ENCODE data around the gene GPR146. TPM values are rescaled to one million over a fixed set of nuclear protein-coding genes. Genes with fewer than 3 reads are reported as not detected.

The GPR146 gene
- total RNA-seq, 1 donor = 1.2 TPM

DNA sequence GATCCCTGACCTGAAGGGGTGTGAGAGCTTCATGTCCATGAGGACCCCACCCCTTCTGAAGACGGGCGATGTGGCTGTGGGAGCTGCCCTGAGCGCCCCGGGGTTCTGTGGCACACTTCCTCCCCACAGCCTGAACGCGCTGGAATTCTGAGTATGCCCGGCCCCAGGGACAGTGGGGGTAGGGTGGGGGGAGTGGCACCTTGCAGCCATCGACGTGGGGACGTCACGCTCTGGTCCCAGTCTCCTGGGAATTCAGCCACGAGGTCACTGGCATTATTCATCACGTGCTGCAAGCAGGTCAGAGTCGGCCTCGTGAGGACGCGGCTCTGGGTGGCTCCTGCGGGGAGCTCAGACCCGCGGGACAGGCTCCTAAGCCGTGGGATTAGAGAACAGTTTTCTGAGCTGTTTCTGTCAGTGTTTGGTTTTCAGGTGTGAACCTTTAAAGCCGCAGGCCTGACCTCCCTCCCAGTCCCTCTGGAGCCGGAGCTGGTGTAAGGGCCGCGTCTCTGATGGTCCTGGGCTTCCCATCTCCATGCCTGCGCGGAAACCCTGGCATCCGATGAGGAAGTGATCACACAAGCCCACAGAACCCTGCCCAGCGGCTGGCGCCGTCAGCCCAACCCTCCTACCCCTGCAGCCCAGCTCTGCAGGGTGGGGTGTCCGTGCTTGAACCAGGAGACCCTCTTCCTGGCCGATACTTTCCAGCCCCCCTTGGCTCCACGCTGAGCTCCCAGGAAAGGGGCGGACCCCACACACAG lies 16.1 kb downstream of the GPR146 start:
- no peak overlapping the region for H3K4me3 ChIP-seq (ENCODE audit: low read depth, low read length)
- no peak for DNase-seq (ENCODE audit: low read depth)
- TF ChIP-seq, protein P1, sequence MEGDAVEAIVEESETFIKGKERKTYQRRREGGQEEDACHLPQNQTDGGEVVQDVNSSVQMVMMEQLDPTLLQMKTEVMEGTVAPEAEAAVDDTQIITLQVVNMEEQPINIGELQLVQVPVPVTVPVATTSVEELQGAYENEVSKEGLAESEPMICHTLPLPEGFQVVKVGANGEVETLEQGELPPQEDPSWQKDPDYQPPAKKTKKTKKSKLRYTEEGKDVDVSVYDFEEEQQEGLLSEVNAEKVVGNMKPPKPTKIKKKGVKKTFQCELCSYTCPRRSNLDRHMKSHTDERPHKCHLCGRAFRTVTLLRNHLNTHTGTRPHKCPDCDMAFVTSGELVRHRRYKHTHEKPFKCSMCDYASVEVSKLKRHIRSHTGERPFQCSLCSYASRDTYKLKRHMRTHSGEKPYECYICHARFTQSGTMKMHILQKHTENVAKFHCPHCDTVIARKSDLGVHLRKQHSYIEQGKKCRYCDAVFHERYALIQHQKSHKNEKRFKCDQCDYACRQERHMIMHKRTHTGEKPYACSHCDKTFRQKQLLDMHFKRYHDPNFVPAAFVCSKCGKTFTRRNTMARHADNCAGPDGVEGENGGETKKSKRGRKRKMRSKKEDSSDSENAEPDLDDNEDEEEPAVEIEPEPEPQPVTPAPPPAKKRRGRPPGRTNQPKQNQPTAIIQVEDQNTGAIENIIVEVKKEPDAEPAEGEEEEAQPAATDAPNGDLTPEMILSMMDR (IDR thresholded peaks at IDR 0.05; ENCODE audit: insufficient read depth, low read length) = no peak

DNA sequence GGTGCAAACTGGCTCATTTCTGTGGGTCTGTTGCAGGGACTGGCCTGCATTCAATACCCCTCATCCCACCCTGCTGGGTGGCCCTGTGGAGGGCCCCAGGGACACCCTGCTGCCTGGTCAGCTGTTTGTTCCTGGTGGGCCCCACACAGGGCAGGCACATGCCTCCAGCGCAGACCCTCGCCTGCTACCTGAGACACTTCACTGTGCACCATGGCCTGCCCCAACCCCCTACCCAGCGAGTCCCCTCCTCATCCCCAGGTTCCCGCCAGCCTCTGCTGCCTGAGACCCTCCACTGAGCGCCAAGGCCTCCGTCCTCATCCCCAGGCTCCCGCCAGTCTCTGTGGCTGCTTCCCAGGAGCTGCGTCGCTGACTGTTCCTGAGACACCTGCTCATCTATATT lies 16.8 kb downstream of the GPR146 start:
- no peak overlapping the region for H3K4me3 ChIP-seq (ENCODE audit: low read depth, low read length)
- no peak for DNase-seq (ENCODE audit: low read depth)
- TF ChIP-seq, protein P1 (IDR thresholded peaks at IDR 0.05; ENCODE audit: insufficient read depth, low read length) = no peak

DNA sequence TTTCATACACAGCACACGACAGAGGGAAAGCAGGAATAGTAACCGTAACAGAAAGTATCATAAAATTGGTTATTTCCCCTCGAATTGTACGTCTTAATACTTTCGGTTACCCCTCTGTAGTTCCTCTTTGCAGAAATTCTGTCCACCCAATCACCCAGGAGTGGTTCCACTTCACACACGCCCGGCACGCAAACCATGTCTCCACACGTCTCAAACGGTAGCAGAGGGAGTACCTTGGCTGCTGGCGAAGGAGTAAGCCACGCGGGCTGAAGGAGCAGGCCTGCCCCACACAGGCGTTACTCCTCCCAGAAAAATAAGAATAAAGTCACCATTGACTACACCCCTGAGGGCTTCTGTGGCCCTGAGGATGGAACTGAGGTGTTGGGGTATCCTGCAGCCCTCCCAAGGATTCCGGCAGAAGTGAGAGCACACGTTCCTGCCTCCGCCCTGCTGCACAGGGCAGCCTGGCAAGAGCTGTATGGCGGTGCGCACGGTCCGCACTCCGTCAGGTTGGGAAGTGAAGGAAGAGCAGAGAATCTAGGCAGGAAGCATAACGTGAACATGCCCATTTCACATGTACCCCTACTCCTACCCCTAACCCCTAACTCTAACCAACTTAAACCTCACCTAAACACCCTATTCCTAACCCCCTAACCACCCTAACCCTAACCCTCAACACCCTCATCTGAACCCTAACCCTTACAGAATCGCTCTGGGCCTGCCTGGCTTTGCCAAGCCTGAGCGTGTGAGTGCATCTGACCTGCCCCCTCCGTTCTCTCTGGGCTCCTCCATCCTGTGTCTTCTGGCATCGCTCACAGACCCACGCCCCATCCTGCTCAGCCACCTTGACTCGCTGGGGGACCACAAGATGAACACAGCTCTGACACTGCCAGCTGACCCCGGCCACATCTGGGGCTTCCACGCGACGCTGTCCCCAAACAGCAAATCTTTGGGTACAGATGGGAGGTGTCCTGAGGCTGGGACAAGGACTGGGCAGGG lies 18.2 kb downstream of the GPR146 start:
- no peak for DNase-seq (ENCODE audit: low read depth)
- TF ChIP-seq, protein P1 (IDR thresholded peaks at IDR 0.05; ENCODE audit: insufficient read depth, low read length) = no peak

DNA sequence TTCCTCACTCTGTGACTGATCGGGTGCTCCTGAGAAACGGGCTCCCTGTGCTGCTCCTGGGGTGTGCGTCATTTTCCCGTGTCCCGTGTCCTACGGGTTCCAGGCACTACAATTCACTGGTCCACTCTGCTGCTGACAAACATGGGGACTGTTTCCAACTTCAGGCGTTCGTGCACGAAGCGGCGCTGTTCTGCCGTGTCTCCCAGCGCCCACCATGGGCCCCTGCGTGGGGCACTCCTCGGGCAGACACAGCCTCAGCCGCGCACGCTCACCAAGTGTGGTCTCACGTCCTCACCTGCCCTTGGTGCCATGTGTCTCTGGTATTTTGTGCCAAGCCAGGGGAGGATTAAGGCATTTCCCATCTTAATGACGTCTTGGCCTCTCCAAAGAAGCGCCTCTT lies 19.0 kb downstream of the GPR146 start:
- TF ChIP-seq, protein P1 (IDR thresholded peaks at IDR 0.05; ENCODE audit: insufficient read depth, low read length) = no peak
- no peak for DNase-seq (ENCODE audit: low read depth)
- no peak overlapping the region for H3K4me3 ChIP-seq (ENCODE audit: low read depth, low read length)

More for the DNA sequence above, 18.2 kb downstream of the GPR146 start:
- no peak overlapping the region for H3K4me3 ChIP-seq (ENCODE audit: low read depth, low read length)

DNA sequence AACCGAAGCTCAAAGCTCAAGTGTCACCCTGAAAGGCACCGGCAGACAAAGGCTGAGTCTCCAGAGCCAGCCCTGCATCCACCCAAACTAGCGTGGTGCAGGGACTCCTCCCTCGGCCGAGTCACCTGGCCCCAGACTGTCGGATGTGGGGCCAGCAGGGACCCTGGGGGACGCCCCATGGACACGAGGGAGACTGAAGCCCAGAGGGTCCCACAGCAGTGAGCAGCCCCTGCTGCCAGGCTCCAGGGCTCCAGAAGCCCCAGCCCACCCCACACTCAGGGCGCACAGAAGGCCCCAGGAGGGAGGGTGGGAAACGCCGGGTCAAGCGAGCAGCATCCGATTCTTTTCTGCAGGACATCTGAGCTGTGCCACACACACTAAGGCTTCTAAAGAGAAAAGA lies 20.2 kb downstream of the GPR146 start:
- no peak overlapping the region for H3K4me3 ChIP-seq (ENCODE audit: low read depth, low read length)
- TF ChIP-seq, protein P1 (IDR thresholded peaks at IDR 0.05; ENCODE audit: insufficient read depth, low read length) = no peak
- DNase-seq (ENCODE audit: low read depth) = no peak

DNA sequence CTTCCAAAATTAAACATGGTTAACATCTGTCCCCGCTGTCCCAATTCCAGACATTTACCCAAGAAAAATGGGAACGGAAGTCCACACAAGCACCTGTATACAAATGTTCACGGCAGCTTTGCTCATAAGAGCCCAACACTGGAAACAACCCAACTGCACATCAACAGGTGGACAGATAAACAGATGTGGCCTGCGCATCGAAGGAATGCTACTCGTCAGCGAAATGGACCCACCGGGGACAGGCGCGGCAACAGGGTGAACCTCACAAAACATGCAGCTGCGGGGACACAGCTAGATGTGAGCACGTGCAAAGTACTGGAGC lies 20.9 kb downstream of the GPR146 start:
- TF ChIP-seq, protein P1 (IDR thresholded peaks at IDR 0.05; ENCODE audit: insufficient read depth, low read length) = no peak
- DNase-seq (ENCODE audit: low read depth) = no peak
- H3K4me3 ChIP-seq (ENCODE audit: low read depth, low read length) = no peak overlapping the region

Data from fibroblast of the aortic adventitia (primary cell).